ACC112 (cell line): Measurements from ENCODE around the gene LBR.

Source experiments
- H2AFZ ChIP-seq: fragments of 200-600 bp; sonication (generic); one replicate; pipeline ENCODE4 v1.6.0; 2017; ENCODE audit warnings: antibody characterized with exemption, low read length; ENCODE audit not compliant: unreplicated experiment
- H3K27ac ChIP-seq: fragments of 200-600 bp; sonication (generic); 2 replicates; pipeline ENCODE4 v1.5.1; 2014; ENCODE audit warnings: low read depth, mild to moderate bottlenecking, antibody characterized with exemption, low read length, moderate library complexity
- H3K27me3 ChIP-seq: fragments of 200-600 bp; sonication (generic); 2 replicates; pipeline ENCODE4 v1.6.1; 2014; ENCODE audit warnings: mild to moderate bottlenecking, antibody characterized with exemption, low read length, moderate library complexity, mixed read lengths; ENCODE audit not compliant: insufficient read depth
- H3K36me3 ChIP-seq: fragments of 200-600 bp; sonication (generic); 2 replicates; pipeline ENCODE4 v1.6.1; 2016; ENCODE audit warnings: mild to moderate bottlenecking, antibody characterized with exemption, low read length, moderate library complexity, mixed read lengths; ENCODE audit not compliant: insufficient read depth
- H3K4me1 ChIP-seq: fragments of 200-600 bp; sonication (generic); one replicate; pipeline ENCODE4 v1.6.1; 2016; ENCODE audit warnings: low read length, mixed read lengths; ENCODE audit not compliant: insufficient read depth, unreplicated experiment, control insufficient read depth
- H3K4me3 ChIP-seq: fragments of 200-600 bp; sonication (generic); 2 replicates; pipeline ENCODE4 v1.5.1; 2014; ENCODE audit warnings: mild to moderate bottlenecking, low read depth, low read length
- H3K79me2 ChIP-seq: fragments of 200-600 bp; sonication (generic); one replicate; pipeline ENCODE4 v1.6.0; 2016; ENCODE audit warnings: low read length; ENCODE audit not compliant: control insufficient read depth, unreplicated experiment, insufficient read depth

Gene LBR

DNA sequence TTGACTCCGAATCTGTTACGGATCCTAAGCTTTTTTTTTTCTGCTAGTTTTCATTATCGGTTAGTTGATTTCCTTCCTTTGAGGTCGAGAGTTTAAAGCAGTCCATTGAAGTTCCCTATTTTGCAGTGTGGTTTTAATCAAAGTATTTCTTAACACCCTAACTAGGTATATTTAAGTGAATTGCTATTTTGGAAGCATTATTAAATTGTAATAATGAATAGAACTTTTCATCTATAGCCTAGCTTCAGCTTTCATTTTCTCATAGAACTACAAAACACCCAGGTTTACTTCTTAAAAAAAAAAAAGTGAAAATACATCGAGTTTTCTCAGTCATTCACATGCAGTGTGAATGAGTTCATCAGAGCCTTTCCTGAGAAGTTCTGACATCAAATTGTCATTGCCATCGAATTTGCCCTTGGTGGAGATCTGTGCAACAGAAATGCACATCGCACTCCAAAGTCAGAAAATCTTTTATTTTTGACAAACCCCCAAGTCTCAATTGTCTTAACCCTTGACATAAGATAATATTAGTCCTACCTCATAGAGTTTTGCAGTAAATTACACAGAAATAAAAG lies 1.1 kb upstream of the LBR start:
- H3K27me3 ChIP-seq, result no peaks in the 10 kb centered on the region
- peak overlapping the region; percentile 89 for H3K4me3 ChIP-seq
- H3K4me1 ChIP-seq, result peaks cover 29% of the 10 kb centered on the region
- peak overlapping the region; percentile 64 for H3K27ac ChIP-seq
- peaks cover 38% of the 10 kb centered on the region for H3K79me2 ChIP-seq
- no peaks in the 10 kb centered on the region for H3K36me3 ChIP-seq
- H2AFZ ChIP-seq, result peak overlapping the region; percentile 78

DNA sequence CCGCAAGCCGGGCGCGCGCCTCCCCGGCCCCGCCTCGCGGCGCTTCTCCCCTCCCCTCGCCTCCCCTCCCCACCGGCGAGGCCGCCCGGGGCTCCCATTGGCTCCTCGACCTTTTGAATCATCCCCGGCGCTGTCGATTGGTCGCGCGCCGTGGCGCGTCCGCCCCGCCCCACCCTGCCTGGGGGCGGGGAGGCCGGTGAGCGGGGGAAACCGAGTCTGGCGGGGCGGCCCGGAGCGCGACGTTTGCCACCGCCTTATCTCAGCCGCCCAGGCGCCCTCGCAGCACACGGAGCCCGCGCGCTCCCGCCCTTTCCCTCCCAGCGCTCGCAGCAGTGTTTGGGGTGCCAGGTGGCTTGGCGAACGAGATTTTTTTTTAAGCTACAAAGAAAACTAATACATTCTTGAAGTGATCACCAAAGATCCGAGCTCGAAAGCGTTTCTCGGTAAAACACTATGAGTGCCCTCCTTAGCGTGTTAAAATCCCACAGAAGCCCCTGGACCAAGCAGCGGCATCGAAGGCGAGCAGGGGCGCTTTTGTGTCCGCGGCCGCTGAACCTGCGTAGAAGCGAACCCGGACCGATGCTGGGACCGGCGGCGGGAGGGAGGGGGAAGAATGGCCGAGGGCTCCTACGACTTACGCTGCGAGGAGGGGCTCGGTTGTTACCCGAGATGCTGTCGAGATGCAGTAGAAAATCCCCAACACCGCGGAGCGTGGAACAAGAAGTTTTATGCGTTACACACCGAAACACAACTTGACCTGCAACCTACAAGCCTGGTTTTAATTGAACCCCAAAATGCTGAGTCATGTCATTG lies 436 bp upstream of the LBR start:
- H3K79me2 ChIP-seq, result peaks cover 45% of the 10 kb centered on the region
- H3K27me3 ChIP-seq, result no peaks in the 10 kb centered on the region
- peaks cover 36% of the 10 kb centered on the region for H3K4me1 ChIP-seq
- H3K4me3 ChIP-seq, result peak overlapping the region; percentile 89
- H3K36me3 ChIP-seq, result no peaks in the 10 kb centered on the region
- peak overlapping the region; percentile 64 for H3K27ac ChIP-seq
- peak overlapping the region; percentile 78 for H2AFZ ChIP-seq

DNA sequence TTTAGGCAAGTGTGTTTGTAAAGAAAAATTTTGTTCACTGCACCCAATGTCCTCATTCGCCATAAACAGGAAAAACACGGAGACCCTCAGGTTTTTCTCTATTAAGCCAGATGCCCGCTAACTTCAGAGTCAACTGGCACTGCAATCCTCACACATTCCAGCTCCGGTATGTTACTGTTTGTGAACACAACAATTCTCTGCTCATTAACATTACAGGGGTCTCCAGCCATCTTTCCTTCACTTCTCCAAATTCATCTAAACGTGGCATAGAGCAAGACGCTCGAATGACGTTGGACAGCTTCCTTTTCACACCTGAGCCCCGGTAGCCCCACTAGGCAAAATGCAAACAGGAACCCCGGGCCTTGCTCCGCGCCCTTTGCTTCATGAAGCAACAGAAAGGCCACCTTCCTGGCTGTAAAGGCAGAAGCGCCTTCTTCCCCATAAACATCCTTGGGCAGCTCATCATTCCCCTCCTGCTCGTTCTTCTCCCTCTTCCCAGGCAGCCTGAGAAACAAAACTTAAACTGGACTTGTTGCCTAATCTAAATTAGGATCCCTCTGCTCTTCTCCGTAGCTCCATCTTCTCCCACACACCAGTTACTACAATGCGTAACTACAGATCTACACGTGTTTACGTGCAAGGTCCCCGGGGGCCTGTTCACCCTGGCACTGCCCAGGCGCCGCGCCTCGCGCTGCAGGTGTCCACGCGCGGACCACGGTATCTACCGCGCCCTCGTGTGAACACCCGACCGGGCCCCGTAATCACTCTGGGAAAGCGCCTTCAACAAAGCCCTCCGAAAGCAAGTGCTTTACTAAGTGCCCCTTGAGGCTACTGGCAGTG lies 1.2 kb downstream of the LBR start:
- Histone ChIP-seq H3K4me3 (peak overlapping the region; percentile 89), H2AFZ (peak overlapping the region; percentile 50), H3K4me1 (peaks cover 45% of the 10 kb centered on the region), H3K27ac (peak overlapping the region; percentile 85; the same call in 1 of the 2 replicates), H3K27me3 (no peaks in the 10 kb centered on the region), H3K36me3 (no peaks in the 10 kb centered on the region), H3K79me2 (peaks cover 61% of the 10 kb centered on the region)

DNA sequence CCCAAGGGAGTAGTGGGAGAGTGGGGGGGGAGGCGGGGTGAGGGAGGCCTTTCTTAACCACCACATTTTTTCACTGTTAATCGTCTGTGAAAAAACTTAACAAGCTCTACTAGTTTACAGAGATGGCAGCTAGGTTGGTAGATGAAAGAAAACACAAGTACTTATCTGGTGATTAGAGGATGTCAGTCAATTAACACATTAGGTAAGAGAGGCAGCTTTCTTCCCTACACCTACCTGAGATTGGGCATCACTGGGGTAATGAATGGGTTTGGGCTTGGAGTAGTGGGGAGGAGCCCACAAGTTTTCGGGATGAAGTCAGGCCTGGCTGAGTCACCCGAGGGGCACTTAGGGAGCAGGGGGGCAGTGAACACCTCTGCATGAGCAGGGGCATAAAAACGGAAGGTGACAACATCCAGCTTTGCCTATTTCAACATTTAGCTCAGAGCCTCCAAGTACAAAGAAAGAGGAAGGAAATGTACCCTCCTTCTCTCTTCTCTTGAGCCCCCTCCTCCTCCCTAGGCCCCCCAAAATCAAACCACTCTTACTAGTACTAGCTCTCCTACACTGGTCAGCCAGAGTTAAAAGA lies 2.5 kb downstream of the LBR start:
- H3K4me3 ChIP-seq, result peak overlapping the region; percentile 89
- H3K27me3 ChIP-seq, result no peaks in the 10 kb centered on the region
- H3K27ac ChIP-seq, result peak overlapping the region; percentile 85
- H3K36me3 ChIP-seq, result no peaks in the 10 kb centered on the region
- H3K4me1 ChIP-seq, result peaks cover 45% of the 10 kb centered on the region
- peaks cover 71% of the 10 kb centered on the region for H3K79me2 ChIP-seq
- no peak overlapping the region for H2AFZ ChIP-seq

DNA sequence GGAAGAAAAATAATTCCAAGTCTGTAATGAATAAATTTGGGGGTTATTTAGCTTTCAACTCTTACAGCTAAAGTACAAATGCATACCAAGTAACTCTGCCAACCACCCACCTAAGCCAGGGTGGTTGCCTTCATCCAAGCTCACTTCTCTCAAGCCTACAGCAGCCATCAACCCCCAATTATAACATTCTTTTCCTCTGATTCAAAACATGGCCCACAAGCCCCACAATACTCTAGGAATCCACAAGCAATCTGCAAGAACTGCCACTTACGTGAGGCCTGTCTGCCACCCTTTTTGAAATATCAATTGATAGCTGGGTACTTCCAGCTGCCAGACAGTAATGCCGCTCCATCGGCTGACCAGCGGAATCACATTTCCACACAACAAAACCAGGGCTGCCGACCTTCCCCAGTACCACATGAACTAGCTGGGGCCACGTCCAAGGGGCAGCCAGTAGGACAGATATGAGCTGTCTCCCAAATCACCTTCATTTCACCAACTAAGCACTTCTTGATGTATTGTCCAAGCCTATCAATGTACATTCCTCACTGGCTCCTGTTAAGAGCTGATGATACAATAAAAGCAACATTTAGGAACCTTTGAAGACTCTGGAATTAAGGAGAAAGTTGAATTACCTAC lies 3.2 kb downstream of the LBR start:
- no peaks in the 10 kb centered on the region for H3K36me3 ChIP-seq
- H3K27ac ChIP-seq, result peak overlapping the region; percentile 85
- no peaks in the 10 kb centered on the region for H3K27me3 ChIP-seq
- peaks cover 71% of the 10 kb centered on the region for H3K79me2 ChIP-seq
- no peak overlapping the region for H2AFZ ChIP-seq
- peak overlapping the region; percentile 89 for H3K4me3 ChIP-seq
- H3K4me1 ChIP-seq, result peaks cover 45% of the 10 kb centered on the region

DNA sequence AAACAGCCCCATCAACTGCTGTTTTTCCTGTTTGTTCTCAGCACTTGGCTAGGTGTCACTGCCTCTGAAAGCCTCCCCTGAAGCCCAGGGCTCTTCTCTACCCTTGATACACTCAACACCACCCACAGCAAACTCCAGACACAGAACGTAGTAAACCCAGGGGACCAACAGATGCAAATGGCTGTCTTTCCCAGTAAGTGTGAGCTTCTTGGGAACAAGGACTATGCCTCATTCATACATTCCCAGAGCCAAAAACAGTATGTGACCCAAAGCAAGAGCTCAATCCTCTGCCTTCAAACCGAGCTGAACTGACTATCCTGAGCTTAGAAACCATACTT lies 4.4 kb downstream of the LBR start:
- Histone ChIP-seq H3K4me1 (peaks cover 40% of the 10 kb centered on the region), H3K4me3 (peak overlapping the region; percentile 14; the same call in 1 of the 2 replicates)

DNA sequence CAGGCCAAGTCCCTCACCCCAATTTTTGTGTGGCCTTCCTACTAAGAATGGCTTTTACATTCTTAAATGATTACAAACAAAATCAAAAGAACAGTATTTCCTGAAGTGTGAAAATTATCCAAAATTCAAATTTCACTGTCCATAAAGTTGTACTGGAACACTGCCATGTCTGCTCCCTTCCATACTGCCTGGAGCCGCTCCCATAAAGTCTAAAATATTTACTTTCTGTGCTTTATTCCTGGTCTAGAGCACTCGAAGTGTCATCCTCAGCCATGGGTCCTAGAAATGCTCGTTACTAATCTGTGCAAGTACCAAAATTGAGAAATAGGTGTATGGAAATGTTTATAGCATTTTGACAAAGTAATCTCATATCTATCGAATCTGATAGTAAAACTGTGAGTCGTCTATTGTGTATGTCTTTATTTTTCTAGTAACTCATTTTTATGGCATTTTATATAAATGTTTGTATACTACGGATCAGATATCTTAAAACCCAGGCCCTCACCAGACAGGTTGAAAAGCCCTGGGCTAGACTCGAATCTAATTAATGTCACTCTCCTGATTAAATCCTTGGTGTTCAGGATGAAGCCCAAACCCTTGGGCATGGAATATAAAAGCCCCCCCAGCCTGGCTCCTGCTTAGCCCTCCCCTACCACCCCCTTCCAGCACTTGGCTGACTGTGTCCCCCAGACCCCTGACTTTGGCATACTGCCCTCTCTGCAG lies 4.9 kb downstream of the LBR start:
- peak overlapping the region; percentile 14; the same call in 1 of the 2 replicates for H3K4me3 ChIP-seq
- H3K36me3 ChIP-seq, result peaks cover 8% of the 10 kb centered on the region; the same call in 1 of the 2 replicates
- peaks cover 40% of the 10 kb centered on the region for H3K4me1 ChIP-seq
- peaks cover 79% of the 10 kb centered on the region for H3K79me2 ChIP-seq
- 0 out of 2 replicates have a peak overlapping the region, but pooled peaks have one; percentile 85 for H3K27ac ChIP-seq
- no peaks in the 10 kb centered on the region for H3K27me3 ChIP-seq
- H2AFZ ChIP-seq, result no peak overlapping the region

More for the DNA sequence above, 4.4 kb downstream of the LBR start:
- H3K79me2 ChIP-seq, result peaks cover 76% of the 10 kb centered on the region
- no peaks in the 10 kb centered on the region for H3K27me3 ChIP-seq
- H3K27ac ChIP-seq, result 0 out of 2 replicates have a peak overlapping the region, but pooled peaks have one; percentile 85
- peaks cover 5% of the 10 kb centered on the region; the same call in 1 of the 2 replicates for H3K36me3 ChIP-seq
- no peak overlapping the region for H2AFZ ChIP-seq

DNA sequence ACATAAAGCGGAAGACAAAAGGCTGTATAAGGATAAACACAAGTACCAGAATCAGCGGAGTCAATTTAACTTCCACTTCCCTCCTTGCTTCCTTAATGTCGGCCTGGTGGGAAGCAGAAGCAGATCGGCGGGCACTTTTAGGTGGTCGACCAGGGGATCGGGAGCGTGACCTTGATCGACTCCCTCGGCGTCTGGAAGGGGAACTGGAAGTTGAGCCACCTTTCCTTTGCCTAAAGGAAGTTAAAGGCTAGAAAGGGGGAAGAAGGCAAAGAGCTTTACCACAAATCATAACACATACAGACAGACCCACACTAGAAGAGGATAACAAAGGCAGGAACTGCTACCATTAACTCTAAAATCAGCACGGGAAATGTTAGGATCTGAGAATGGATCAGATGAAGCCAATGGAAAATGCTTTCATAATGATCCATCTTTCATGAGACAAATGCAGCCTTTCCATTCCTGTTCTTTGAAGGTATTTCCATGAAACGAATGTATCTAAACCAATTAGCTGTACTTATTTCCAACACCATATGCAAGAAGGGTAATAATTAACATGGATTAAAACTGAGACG lies 5.7 kb downstream of the LBR start:
- peaks cover 72% of the 10 kb centered on the region for H3K79me2 ChIP-seq
- H3K4me1 ChIP-seq, result peaks cover 40% of the 10 kb centered on the region
- H2AFZ ChIP-seq, result no peak overlapping the region
- no peak overlapping the region for H3K27ac ChIP-seq
- H3K27me3 ChIP-seq, result no peaks in the 10 kb centered on the region
- H3K4me3 ChIP-seq, result no peak overlapping the region
- peaks cover 15% of the 10 kb centered on the region; the same call in 1 of the 2 replicates for H3K36me3 ChIP-seq

DNA sequence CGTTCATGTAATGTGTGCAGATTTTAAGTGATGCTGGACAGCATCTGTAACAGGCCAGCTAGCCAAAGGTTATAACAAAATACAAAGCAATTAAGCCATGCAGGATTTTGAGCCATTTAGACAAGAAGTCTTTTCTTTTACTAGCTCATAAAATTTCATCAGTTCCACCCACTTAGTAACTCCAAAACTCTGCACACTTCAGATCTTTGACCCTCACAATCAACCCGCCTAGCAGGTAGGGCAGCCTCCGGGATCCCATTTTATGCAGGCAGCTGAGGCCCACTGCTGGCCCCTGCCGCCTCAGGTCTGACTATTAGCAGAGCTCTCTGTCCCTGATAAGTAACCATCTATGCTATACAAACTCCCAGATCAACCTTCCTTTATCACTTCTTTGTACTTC lies 9.2 kb downstream of the LBR start:
- Histone ChIP-seq H2AFZ (no peak overlapping the region), H3K4me1 (peaks cover 11% of the 10 kb centered on the region), H3K36me3 (peaks cover 30% of the 10 kb centered on the region), H3K4me3 (no peak overlapping the region), H3K27me3 (no peaks in the 10 kb centered on the region), H3K27ac (no peak overlapping the region), H3K79me2 (peaks cover 49% of the 10 kb centered on the region)
